Panc1 (cell line): Measurements from ENCODE around the gene ARHGAP23.
"Not testable (repeated sequence)": the region's sequence is repeated elsewhere in the genome, so short reads cannot be mapped to it uniquely, and the experiment has no call there.

Source experiments
- CTCF ChIP-seq: fragments of 450-650 bp; IDR thresholded peaks from 2 replicates; pipeline ENCODE4 v1.5.1; 2017; ENCODE audit warnings: mild to moderate bottlenecking
- POLR2AphosphoS5 ChIP-seq: IDR thresholded peaks from 2 replicates; pipeline ENCODE4 v1.6.1; 2012; ENCODE audit warnings: mild to moderate bottlenecking, low read depth, low read length, moderate library complexity
- REST ChIP-seq, 2 experiments: IDR thresholded peaks; 2 replicates each; pipeline ENCODE4 v1.6.1; 2011 to 2012; ENCODE audit warnings: low read depth in 2 of 2, control low read depth in 1 of 2, low read length in 1 of 2, mild to moderate bottlenecking in 1 of 2, moderate library complexity in 1 of 2; ENCODE audit not compliant: insufficient read depth in 1 of 2
- SIN3A ChIP-seq: IDR thresholded peaks from 2 replicates; pipeline ENCODE4 v1.6.1; 2012; ENCODE audit warnings: low read depth, mild to moderate bottlenecking, low read length, moderate library complexity, borderline replicate concordance; ENCODE audit not compliant: insufficient read depth

GRCh38 chr17:38489774-38490173 lies 61.5 kb downstream of the ARHGAP23 start:
- not testable (repeated sequence) for TF ChIP-seq CTCF; REST (IDR thresholded peaks at IDR 0.05; ENCODE audit: insufficient read depth in 1 of 2, low read depth in 2 of 2, low read length in 1 of 2); POLR2AphosphoS5; SIN3A
